Upper lobe of left lung (tissue), 4 donors: Measurements from ENCODE around the gene DGKZ.

Source experiments
- CTCF ChIP-seq, 6 experiments: fragments of 450-650 bp in 4 of 6; fragments of 200-600 bp in 2 of 6; sonication (generic) in 2 of 6; IDR thresholded peaks; one replicate each; pipeline ENCODE4 v1.5.1; 2016 to 2019; ENCODE audit warnings: antibody characterized with exemption in 6 of 6
- EP300 ChIP-seq, 4 donors: sonication (generic); formaldehyde crosslinking; IDR thresholded peaks; one replicate each; pipeline ENCODE4 v1.5.1; 2017; ENCODE audit warnings: antibody characterized with exemption in 4 of 4, control low read depth in 2 of 4

DNA sequence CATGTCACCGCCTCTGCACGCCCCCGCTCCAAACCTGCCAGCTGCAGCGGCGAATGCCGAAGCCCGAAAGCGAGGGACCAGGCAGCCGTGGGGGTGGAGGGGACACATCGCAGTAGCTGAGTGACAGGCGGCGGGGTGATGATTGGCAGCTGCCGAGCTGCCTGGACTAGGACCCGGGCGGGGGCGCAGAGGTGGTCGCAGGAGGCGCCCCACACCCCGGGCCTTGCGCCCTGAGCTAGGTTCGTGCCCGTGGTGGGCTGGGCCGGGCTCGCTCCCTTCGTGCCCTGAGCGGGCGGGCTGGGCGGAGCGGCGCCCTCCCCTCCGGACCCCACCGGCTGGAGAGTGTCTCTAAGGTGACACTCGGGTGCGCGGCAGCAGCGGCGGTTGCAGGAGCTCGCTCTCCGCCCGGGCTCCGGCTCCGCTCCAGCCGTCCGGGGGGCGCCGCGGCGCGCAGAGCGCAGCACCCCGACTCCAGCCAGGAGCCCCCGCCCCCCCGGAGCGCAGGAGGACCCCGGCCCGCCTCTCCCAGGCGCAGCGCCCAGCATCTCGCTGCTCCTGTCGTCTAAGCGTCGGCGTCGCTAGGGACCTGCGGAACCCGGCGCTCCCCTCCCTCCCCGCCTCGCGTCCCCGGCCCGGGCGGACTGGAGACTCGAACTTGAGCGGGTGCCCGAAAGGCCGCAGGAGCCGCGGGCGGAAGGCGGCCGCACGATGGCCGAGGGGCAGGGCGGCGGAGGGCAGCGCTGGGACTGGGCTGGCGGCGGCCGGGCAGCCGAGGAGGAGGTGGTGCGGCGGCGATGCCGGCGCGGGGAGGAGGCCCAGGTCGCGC lies 14.5 kb upstream of the DGKZ start:
- TF ChIP-seq CTCF (IDR thresholded peaks at IDR 0.05) (no peak), EP300 (IDR thresholded peaks at IDR 0.05) (no peak)
